Activated B cell treated with CpG ODN at 0.5 μM for 24 hours (primary cell): ENCODE data around the gene PLA2G2E. TPM values are rescaled to one million over a fixed set of nuclear protein-coding genes. Genes with fewer than 3 reads are reported as not detected.

Source experiments
- ATAC-seq: fragments of 200-7000 bp; cut with Tn5 transposase; one replicate; pipeline ENCODE4 v1.10.0; 2021; ENCODE audit warnings: low read depth, mild to moderate bottlenecking, moderate library complexity
- CTCF ChIA-PET: fragments of 350-600 bp; sonication (Branson Sonifier 250); formaldehyde crosslinking; loops from one replicate; lab custom pipeline; 2021; ENCODE audit warnings: antibody characterized with exemption; lab: Charles Lee
- POLR2A ChIA-PET: fragments of 350-600 bp; sonication (Branson Sonifier 250); formaldehyde crosslinking; loops from one replicate; lab custom pipeline; 2021; ENCODE audit warnings: antibody characterized with exemption; lab: Charles Lee
- DNase-seq: peaks from one replicate; pipeline ENCODE4 v3.0.0; 2022
- H3K27ac Mint-ChIP-seq: one replicate; pipeline ENCODE4 v1.8.0; 2020; ENCODE audit warnings: mixed read lengths
- H3K27me3 Mint-ChIP-seq: one replicate; pipeline ENCODE4 v1.8.0; 2021; ENCODE audit warnings: mixed read lengths
- H3K36me3 Mint-ChIP-seq: one replicate; pipeline ENCODE4 v1.8.0; 2021; ENCODE audit warnings: low read depth, mixed read lengths
- H3K4me1 Mint-ChIP-seq: one replicate; pipeline ENCODE4 v1.8.0; 2021; ENCODE audit warnings: mixed read lengths
- H3K4me3 Mint-ChIP-seq: one replicate; pipeline ENCODE4 v1.8.0; 2020; ENCODE audit warnings: mild to moderate bottlenecking, mixed read lengths
- H3K9me3 Mint-ChIP-seq: one replicate; pipeline ENCODE4 v1.8.0; 2020; ENCODE audit warnings: mixed read lengths
- intact Hi-C: fragments of 100-400 bp; cut with micrococcal nuclease; formaldehyde crosslinking; loops from one replicate; pipeline ENCODE4 v1.15.1; 2024
- total RNA-seq: library from RNA; stranded (reverse); gene quantifications from 2 replicates; pipeline ENCODE4 v1.2.3, GENCODE V29; 2022
- TF ChIP-seq, protein P1 (sequence below): fragments of 200-600 bp; IDR thresholded peaks from one replicate; pipeline ENCODE4 v1.8.0; 2022; ENCODE audit warnings: antibody characterized with exemption, mild to moderate bottlenecking

Gene PLA2G2E
- total RNA-seq, 1 donor from 2014 or later: not detected

DNA sequence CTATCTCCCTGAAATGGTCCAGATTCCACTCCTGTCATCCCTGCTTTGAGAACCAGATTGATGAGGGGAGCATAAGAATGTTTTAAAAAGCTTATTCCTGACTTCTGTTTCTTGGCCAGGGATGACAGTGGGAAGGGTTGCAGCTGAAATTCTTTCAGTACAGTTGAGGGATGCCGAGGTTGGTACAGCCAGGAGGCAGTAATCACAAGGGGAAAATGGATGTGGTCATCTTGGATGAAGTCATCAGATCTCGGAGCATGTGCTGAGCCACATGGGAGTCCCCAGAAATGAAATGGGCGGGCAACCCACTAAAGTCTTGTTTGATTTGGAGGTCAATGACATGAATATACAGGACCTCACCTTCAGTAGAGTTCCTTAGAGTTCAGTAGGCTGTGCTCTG lies 18.7 kb upstream of the PLA2G2E start:
- intact Hi-C loops: no loop called here
- TF ChIP-seq, protein P1, sequence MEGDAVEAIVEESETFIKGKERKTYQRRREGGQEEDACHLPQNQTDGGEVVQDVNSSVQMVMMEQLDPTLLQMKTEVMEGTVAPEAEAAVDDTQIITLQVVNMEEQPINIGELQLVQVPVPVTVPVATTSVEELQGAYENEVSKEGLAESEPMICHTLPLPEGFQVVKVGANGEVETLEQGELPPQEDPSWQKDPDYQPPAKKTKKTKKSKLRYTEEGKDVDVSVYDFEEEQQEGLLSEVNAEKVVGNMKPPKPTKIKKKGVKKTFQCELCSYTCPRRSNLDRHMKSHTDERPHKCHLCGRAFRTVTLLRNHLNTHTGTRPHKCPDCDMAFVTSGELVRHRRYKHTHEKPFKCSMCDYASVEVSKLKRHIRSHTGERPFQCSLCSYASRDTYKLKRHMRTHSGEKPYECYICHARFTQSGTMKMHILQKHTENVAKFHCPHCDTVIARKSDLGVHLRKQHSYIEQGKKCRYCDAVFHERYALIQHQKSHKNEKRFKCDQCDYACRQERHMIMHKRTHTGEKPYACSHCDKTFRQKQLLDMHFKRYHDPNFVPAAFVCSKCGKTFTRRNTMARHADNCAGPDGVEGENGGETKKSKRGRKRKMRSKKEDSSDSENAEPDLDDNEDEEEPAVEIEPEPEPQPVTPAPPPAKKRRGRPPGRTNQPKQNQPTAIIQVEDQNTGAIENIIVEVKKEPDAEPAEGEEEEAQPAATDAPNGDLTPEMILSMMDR: no peak
- no peak for ATAC-seq
- no peak for DNase-seq
- peaks cover 8% of the 10 kb centered on the region for H3K27me3 Mint-ChIP-seq
- no peaks in the 10 kb centered on the region for H3K9me3 Mint-ChIP-seq
- ChIA-PET POLR2A (no interaction called here), CTCF (no interaction called here)
- H3K4me1 Mint-ChIP-seq: no peaks in the 10 kb centered on the region
- no peak overlapping the region for H3K27ac Mint-ChIP-seq
- no peaks in the 10 kb centered on the region for H3K36me3 Mint-ChIP-seq
- no peak overlapping the region for H3K4me3 Mint-ChIP-seq

DNA sequence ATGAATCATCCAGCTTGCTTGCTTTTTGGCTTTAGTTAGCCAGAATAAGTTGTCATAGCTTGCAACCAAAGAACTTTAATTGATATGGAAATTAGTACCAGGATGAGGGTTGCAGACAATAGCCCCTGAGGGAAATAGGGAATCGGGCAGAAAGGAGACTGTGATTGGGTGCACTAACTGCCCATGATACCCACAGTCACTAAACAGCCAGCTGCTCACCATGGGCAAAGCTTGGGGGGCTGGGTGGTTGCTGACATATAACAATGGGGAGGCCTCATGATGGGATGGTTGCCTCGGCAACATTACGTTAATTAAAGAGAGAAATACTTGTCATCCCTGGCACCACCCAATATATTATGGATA lies 17.8 kb upstream of the PLA2G2E start:
- ATAC-seq (no peak), DNase-seq (no peak)
- no peak overlapping the region for H3K4me3 Mint-ChIP-seq
- H3K36me3 Mint-ChIP-seq: no peaks in the 10 kb centered on the region
- H3K4me1 Mint-ChIP-seq: peaks cover 1% of the 10 kb centered on the region
- H3K9me3 Mint-ChIP-seq: no peaks in the 10 kb centered on the region
- no peak overlapping the region for H3K27ac Mint-ChIP-seq
- CTCF ChIA-PET: no interaction called here
- TF ChIP-seq, protein P1: no peak
- intact Hi-C loops: no loop called here
- H3K27me3 Mint-ChIP-seq: peaks cover under 1% of the 10 kb centered on the region
- POLR2A ChIA-PET: no interaction called here

DNA sequence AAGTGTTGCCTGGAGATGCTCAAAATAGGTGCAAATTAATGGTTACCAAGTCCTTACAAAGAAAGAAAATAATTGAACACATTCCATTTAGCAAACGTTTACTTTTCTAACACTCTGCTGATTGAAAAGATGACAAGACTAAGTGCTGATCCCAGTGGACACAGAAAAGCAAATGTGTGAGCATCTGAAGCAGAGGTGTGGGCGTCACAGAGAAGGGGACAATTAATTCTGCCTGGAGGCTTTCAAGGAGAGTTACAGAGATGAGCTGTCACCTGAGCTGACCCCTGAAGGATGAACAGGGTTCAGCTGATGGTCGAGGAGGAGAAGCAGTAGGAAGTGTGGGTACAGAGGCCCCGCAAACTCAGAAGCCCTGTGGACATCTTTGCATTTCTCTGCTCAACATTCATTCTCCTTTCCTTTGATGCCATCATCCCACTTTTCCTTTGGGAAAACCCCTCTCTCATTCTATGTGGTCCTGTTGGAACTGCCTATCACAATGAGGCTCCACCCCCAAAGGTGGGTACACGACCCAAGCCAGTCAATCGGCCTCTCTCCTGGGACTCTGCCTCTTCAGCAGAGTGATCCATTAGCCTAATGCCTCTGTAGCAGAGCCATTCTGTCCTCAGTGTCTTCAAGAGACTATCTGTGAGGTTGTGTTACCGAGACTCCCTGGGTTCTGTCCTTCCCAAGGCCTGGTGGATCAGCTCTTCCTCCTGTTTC lies 17.2 kb upstream of the PLA2G2E start:
- ATAC-seq (no peak), DNase-seq (no peak)
- intact Hi-C loops: no loop called here
- CTCF ChIA-PET: no interaction called here
- Mint-ChIP-seq H3K27ac (no peak overlapping the region), H3K4me1 (peaks cover 4% of the 10 kb centered on the region), H3K4me3 (no peak overlapping the region), H3K36me3 (no peaks in the 10 kb centered on the region), H3K9me3 (no peaks in the 10 kb centered on the region), H3K27me3 (no peaks in the 10 kb centered on the region)
- TF ChIP-seq, protein P1: no peak
- POLR2A ChIA-PET: no interaction called here

DNA sequence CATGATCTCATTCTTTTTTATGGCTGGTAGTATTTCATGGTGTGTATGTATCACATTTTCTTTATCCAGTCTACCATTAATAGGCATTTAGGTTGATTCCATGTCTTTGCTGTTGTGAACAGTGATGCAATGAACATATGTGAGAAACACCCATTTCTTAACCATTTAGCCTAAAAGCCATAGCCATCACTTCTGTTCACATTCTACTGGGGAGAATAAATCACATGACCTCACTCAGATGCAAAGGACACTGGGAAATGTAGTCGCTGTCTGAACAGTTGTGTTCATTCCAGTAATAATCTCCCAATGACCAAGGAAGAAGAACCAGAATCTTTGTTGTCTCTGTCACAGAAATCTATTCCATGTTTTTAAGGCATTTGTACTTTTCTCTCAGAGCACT lies 15.1 kb upstream of the PLA2G2E start:
- ChIA-PET CTCF (no interaction called here), POLR2A (no interaction called here)
- intact Hi-C loops: no loop called here
- Mint-ChIP-seq H3K4me3 (no peak overlapping the region), H3K27ac (no peak overlapping the region), H3K4me1 (peaks cover 4% of the 10 kb centered on the region), H3K27me3 (no peaks in the 10 kb centered on the region), H3K9me3 (no peaks in the 10 kb centered on the region), H3K36me3 (no peaks in the 10 kb centered on the region)
- TF ChIP-seq, protein P1: no peak
- no peak for DNase-seq
- no peak for ATAC-seq

DNA sequence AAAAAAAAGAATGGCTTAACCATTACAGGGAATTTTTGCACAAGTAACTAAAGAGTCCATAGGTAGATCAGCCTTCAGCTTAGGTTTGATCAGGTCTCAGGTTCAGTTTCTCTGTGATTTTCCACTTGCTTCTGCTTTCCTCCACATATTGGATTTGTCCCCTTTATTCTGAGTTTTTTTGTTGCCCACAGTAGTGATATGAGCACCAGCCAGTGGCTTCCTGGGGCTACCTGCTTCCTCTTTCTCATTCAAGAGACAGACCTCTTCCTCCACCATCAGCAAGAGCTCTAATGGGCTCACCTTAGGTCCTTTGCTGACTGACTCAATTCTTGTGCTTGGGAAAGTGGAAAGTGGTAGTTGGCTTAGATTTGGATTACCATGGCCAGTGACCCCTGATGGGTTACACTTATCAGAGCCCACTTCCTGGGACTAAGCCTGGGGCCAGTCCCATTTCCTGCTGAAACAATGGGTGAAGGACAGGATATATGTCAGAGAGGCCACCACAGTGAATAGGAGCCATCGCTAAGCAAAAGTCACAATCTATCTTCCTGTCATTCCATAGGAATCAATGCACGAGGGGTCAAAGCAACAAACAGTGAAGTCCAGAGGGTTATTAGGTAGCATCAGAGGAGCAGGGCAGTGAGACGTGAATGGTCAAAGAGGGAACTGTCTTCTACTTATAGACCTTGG lies 12.8 kb upstream of the PLA2G2E start:
- ChIA-PET CTCF (no interaction called here), POLR2A (no interaction called here)
- intact Hi-C loops: no loop called here
- Mint-ChIP-seq H3K4me1 (peaks cover 4% of the 10 kb centered on the region), H3K36me3 (no peaks in the 10 kb centered on the region), H3K27me3 (no peaks in the 10 kb centered on the region), H3K4me3 (no peak overlapping the region), H3K9me3 (peaks cover 4% of the 10 kb centered on the region), H3K27ac (no peak overlapping the region)
- TF ChIP-seq, protein P1: no peak
- ATAC-seq: no peak
- DNase-seq: no peak
